AG04450 (cell line): Measurements from ENCODE around the gene GALNT7. TPM values are rescaled to one million over a fixed set of nuclear protein-coding genes. Genes with fewer than 3 reads are reported as not detected.

Experiments used
- CTCF ChIA-PET: fragments of 300-600, 350-600 bp; formaldehyde crosslinking; extraction: SDS; loops from one replicate; lab custom pipeline; 2022; ENCODE audit warnings: antibody characterized with exemption, inconsistent platforms; lab: Charles Lee
- POLR2A ChIA-PET: fragments of 350-600 bp; formaldehyde crosslinking; extraction: SDS; loops from one replicate; lab custom pipeline; 2021; ENCODE audit warnings: antibody characterized with exemption, inconsistent platforms; lab: Yijun Ruan, JAX
- DNase-seq: peaks from one replicate; pipeline ENCODE4 v3.0.0-alpha.2; 2011; ENCODE audit warnings: low read depth, low spot score
- H3K27ac ChIP-seq: one replicate; pipeline ENCODE4 v1.5.1; 2012; ENCODE audit warnings: low read depth, low read length, control low read depth
- H3K27me3 ChIP-seq: one replicate; pipeline ENCODE4 v1.6.0; 2012; ENCODE audit warnings: low read length; ENCODE audit not compliant: control insufficient read depth, insufficient read depth
- H3K4me3 ChIP-seq: 2 replicates; pipeline ENCODE4 v1.5.1; 2011; ENCODE audit warnings: mild to moderate bottlenecking, low read depth, low read length, control low read depth
- H3K9me3 ChIP-seq: 2 replicates; pipeline ENCODE4 v1.5.1; 2012; ENCODE audit warnings: low read length; ENCODE audit not compliant: control insufficient read depth, insufficient read depth
- CTCF ChIP-seq: IDR thresholded peaks from 2 replicates; pipeline ENCODE4 v1.5.1; 2011; ENCODE audit warnings: low read depth, low read length, control low read depth, inconsistent platforms
- polyA plus RNA-seq: library from polyadenylated mRNA; depleted of rRNA; stranded (reverse); fragments of >200 nt; gene quantifications from 2 replicates; pipeline ENCODE4 v1.2.3, GENCODE V29; 2011

GALNT7 gene
- polyA plus RNA-seq, 1 experiment: 47.6 TPM

GRCh38 chr4:173257732-173258717 is 89.4 kb downstream of the GALNT7 start:
- Histone ChIP-seq H3K4me3 (no peak overlapping the region), H3K9me3 (peaks cover 3% of the 10 kb centered on the region; the same call in 1 of the 2 replicates), H3K27me3 (no peaks in the 10 kb centered on the region), H3K27ac (no peak overlapping the region)
- ChIA-PET POLR2A (interaction anchor here (0.8 kb wide), 1 partner anchor 90 kb away, joined by 3 read pairs; the partner anchor contains the start of gene GALNT7), CTCF (interaction anchor here (0.6 to 6.2 kb wide), 58 partner anchors 9 to 1343 kb away, joined by 3 to 334 read pairs (median 4); partner anchors contain the start of gene GALNT7)
- DNase-seq: peak; percentile 44
- peak; percentile 91 for TF ChIP-seq CTCF

- Histone ChIP-seq H3K4me3 (no peak overlapping the region), H3K9me3 (no peaks in the 10 kb centered on the region), H3K27me3 (no peaks in the 10 kb centered on the region), H3K27ac (no peak overlapping the region)
- no peak for DNase-seq
- ChIA-PET CTCF (interaction anchor here (1.1 to 6.8 kb wide), 21 partner anchors 8 to 296 kb away, joined by 3 to 334 read pairs (median 6); partner anchors contain the start of gene GALNT7), POLR2A (no interaction called here)
- no peak for TF ChIP-seq CTCF
Observed at GRCh38 chr4:173258866-173259265, 90.3 kb downstream of the GALNT7 start.

GRCh38 chr4:173259310-173259709 is 90.7 kb downstream of the GALNT7 start:
- DNase-seq: no peak
- no peak overlapping the region for H3K27ac ChIP-seq
- ChIA-PET CTCF (interaction anchor here (1.3 to 6.8 kb wide), 3 partner anchors 11 to 247 kb away, joined by 3 to 110 read pairs (median 11); no protein-coding TSS in a partner anchor), POLR2A (no interaction called here)
- no peaks in the 10 kb centered on the region for H3K9me3 ChIP-seq
- H3K4me3 ChIP-seq: no peak overlapping the region
- peak; percentile 32 for TF ChIP-seq CTCF
- H3K27me3 ChIP-seq: no peaks in the 10 kb centered on the region

GRCh38 chr4:173261052-173261451 is 92.4 kb downstream of the GALNT7 start:
- CTCF ChIA-PET: interaction anchor here (0.9 to 6.8 kb wide), 5 partner anchors 17 to 249 kb away, joined by 3 to 110 read pairs (median 19); no protein-coding TSS in a partner anchor
- no peak for TF ChIP-seq CTCF
- Histone ChIP-seq H3K4me3 (no peak overlapping the region), H3K27ac (no peak overlapping the region), H3K9me3 (no peaks in the 10 kb centered on the region), H3K27me3 (no peaks in the 10 kb centered on the region)
- DNase-seq: no peak
- POLR2A ChIA-PET: interaction anchor here (0.7 kb wide), 1 partner anchor 78 kb away, joined by 3 read pairs; no protein-coding TSS in a partner anchor
